Measurements from ENCODE around the gene PHLPP1. TPM values are rescaled to one million over a fixed set of nuclear protein-coding genes. Genes with fewer than 3 reads are reported as not detected.

PHLPP1 gene
- total RNA-seq, 1 donor from 2014 or later: 13.3 TPM

- Histone ChIP-seq H3K4me3 (ENCODE audit: insufficient read depth, low read depth, low read length) (no peak overlapping the region), H3K36me3 (ENCODE audit: insufficient read depth, low read length) (no peaks in the 10 kb centered on the region), H3K27ac (ENCODE audit: low read depth, low read length) (no peak overlapping the region), H2AFZ (ENCODE audit: low read depth, low read length) (no peak overlapping the region), H3K4me2 (ENCODE audit: low read length) (no peak overlapping the region), H4K20me1 (ENCODE audit: insufficient read depth, low read length) (no peaks in the 10 kb centered on the region), H3K27me3 (ENCODE audit: insufficient read depth, low read length) (no peaks in the 10 kb centered on the region), H3K9ac (ENCODE audit: low read length) (no peak overlapping the region), H3K4me1 (ENCODE audit: insufficient read depth, low read length) (peaks cover 2% of the 10 kb centered on the region), H3K79me2 (ENCODE audit: insufficient read depth, low read length) (peaks cover 44% of the 10 kb centered on the region), H3K9me3 (ENCODE audit: insufficient read depth, low read depth, low read length) (no peaks in the 10 kb centered on the region)
- no peak overlapping the region for H3K4me3 Mint-ChIP-seq (ENCODE audit: unreplicated experiment)
- no peaks in the 10 kb centered on the region for H3K36me3 Mint-ChIP-seq (ENCODE audit: low read depth, unreplicated experiment)
- peak overlapping the region; percentile 24 for H3K27ac Mint-ChIP-seq (ENCODE audit: unreplicated experiment)
- FAIRE-seq (no peak), DNase-seq (ENCODE audit: low read depth) (no peak)
- H3K27me3 Mint-ChIP-seq (ENCODE audit: low read depth, unreplicated experiment): no peaks in the 10 kb centered on the region
- no peak for TF ChIP-seq EZH2 (IDR thresholded peaks at IDR 0.05; ENCODE audit: insufficient read depth, low read length)
- no peak for TF ChIP-seq CTCF (IDR thresholded peaks at IDR 0.05; ENCODE audit: insufficient read depth, low read depth, low read length)
- no peaks in the 10 kb centered on the region for H3K9me3 Mint-ChIP-seq (ENCODE audit: unreplicated experiment)
- H3K4me1 Mint-ChIP-seq (ENCODE audit: low read depth, unreplicated experiment): peaks cover 41% of the 10 kb centered on the region
These were observed 76.7 kb downstream of the PHLPP1 start for GRCh38 chr18:62792016-62792415.

DNA sequence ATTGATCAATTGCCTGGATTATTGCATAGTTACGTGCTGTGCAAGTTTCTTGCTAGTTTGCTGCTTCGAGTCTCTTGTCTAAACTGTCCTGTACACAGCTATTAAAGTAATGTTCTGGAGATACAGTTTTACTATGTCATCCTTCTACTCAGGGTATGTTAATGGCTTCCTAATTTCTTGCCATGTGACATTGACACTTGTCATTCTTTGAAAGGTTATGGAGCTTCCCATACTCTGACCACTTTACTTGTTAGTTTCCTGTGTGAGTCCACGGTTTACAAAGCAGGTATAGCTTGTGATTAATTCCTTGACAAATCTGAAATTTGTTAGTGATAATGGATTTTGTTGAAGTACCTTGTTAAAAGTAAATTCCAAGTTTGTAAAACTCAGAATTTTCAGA lies 80.5 kb downstream of the PHLPP1 start:
- no peak overlapping the region for H3K27ac Mint-ChIP-seq (ENCODE audit: unreplicated experiment)

More for the DNA sequence above, 80.5 kb downstream of the PHLPP1 start:
- Mint-ChIP-seq H3K4me3 (ENCODE audit: unreplicated experiment) (no peak overlapping the region), H3K4me1 (ENCODE audit: low read depth, unreplicated experiment) (peaks cover 27% of the 10 kb centered on the region), H3K36me3 (ENCODE audit: low read depth, unreplicated experiment) (no peaks in the 10 kb centered on the region), H3K27me3 (ENCODE audit: low read depth, unreplicated experiment) (no peaks in the 10 kb centered on the region), H3K9me3 (ENCODE audit: unreplicated experiment) (no peaks in the 10 kb centered on the region)
- Histone ChIP-seq H3K9ac (ENCODE audit: low read length) (no peak overlapping the region), H3K27ac (ENCODE audit: low read depth, low read length) (no peak overlapping the region), H3K36me3 (ENCODE audit: insufficient read depth, low read length) (no peaks in the 10 kb centered on the region), H4K20me1 (ENCODE audit: insufficient read depth, low read length) (peaks cover 4% of the 10 kb centered on the region), H3K79me2 (ENCODE audit: insufficient read depth, low read length) (peaks cover 26% of the 10 kb centered on the region), H3K4me3 (ENCODE audit: insufficient read depth, low read depth, low read length) (no peak overlapping the region), H3K4me1 (ENCODE audit: insufficient read depth, low read length) (no peaks in the 10 kb centered on the region), H3K9me3 (ENCODE audit: insufficient read depth, low read depth, low read length) (no peaks in the 10 kb centered on the region), H2AFZ (ENCODE audit: low read depth, low read length) (no peak overlapping the region), H3K4me2 (ENCODE audit: low read length) (no peak overlapping the region), H3K27me3 (ENCODE audit: insufficient read depth, low read length) (no peaks in the 10 kb centered on the region)
- DNase-seq (ENCODE audit: low read depth) (no peak), FAIRE-seq (no peak)
- TF ChIP-seq EZH2 (IDR thresholded peaks at IDR 0.05; ENCODE audit: insufficient read depth, low read length) (no peak), CTCF (IDR thresholded peaks at IDR 0.05; ENCODE audit: insufficient read depth, low read depth, low read length) (no peak)

Measured in astrocyte (in vitro differentiated cells and primary cell).